B cell (primary cell): Measurements from ENCODE around the gene KCTD13. TPM values are rescaled to one million over a fixed set of nuclear protein-coding genes. Genes with fewer than 3 reads are reported as not detected.
"Not testable (repeated sequence)": the region's sequence is repeated elsewhere in the genome, so short reads cannot be mapped to it uniquely, and the experiment has no call there.

ENCODE experiments used
- ATAC-seq: fragments of 200-7000 bp; cut with Tn5 transposase; one replicate; pipeline ENCODE4 v1.10.0; 2021; ENCODE audit warnings: low read depth, mild to moderate bottlenecking, moderate number of reproducible peaks, moderate library complexity
- CTCF ChIA-PET: fragments of 350-600 bp; sonication (Branson Sonifier 250); formaldehyde crosslinking; loops from one replicate; lab custom pipeline; 2021; ENCODE audit warnings: antibody characterized with exemption, inconsistent platforms; lab: Charles Lee
- POLR2A ChIA-PET: fragments of 350-600 bp; sonication (Branson Sonifier 250); formaldehyde crosslinking; loops from one replicate; lab custom pipeline; 2021; ENCODE audit warnings: antibody characterized with exemption; lab: Charles Lee
- DNase-seq: peaks from one replicate; pipeline ENCODE4 v3.0.0; 2013
- H2AFZ ChIP-seq: 2 replicates; pipeline ENCODE4 v1.6.1; 2012; ENCODE audit warnings: mild to moderate bottlenecking, low read depth, low read length; ENCODE audit not compliant: insufficient read depth, poor library complexity, severe bottlenecking
- H3K27ac ChIP-seq, 2 donors: 1 replicate in 1 of 2; 2 replicates in 1 of 2; pipeline ENCODE4 v1.5.1; 2012 to 2013; ENCODE audit warnings: low read length in 2 of 2, mild to moderate bottlenecking in 2 of 2, moderate library complexity in 1 of 2
- H3K27me3 ChIP-seq, 4 experiments: fragments of 200-600 bp in 1 of 4; sonication (generic) in 1 of 4; replicated peaks in 1 of 4; 1 replicate in 2 of 4; 2 replicates in 2 of 4; pipeline versions ENCODE4 v1.6.1 to v1.7.0; 2013 to 2016; ENCODE audit warnings: low read length in 3 of 4, mild to moderate bottlenecking in 2 of 4, mixed read lengths in 1 of 4, moderate library complexity in 1 of 4; ENCODE audit not compliant: insufficient read depth in 4 of 4, control insufficient read depth in 3 of 4; ENCODE audit errors: control extremely low read depth in 1 of 4
- H3K36me3 ChIP-seq, 2 experiments: replicated peaks in 1 of 2; 1 replicate in 1 of 2; 2 replicates in 1 of 2; pipeline versions ENCODE4 v1.6.1 to v1.7.1; 2013; ENCODE audit warnings: low read length in 1 of 2; ENCODE audit not compliant: insufficient read depth in 2 of 2, control insufficient read depth in 1 of 2; ENCODE audit errors: control extremely low read depth in 1 of 2, extremely low read depth in 1 of 2
- H3K4me1 ChIP-seq, 2 donors: fragments of 200-600 bp in 1 of 2; sonication (generic) in 1 of 2; 1 replicate in 1 of 2; 2 replicates in 1 of 2; pipeline versions ENCODE4 v1.5.1 to v1.6.1; 2013 to 2017; ENCODE audit warnings: low read length in 2 of 2; ENCODE audit not compliant: control insufficient read depth in 2 of 2, insufficient read depth in 2 of 2
- H3K4me2 ChIP-seq: replicated peaks from 2 replicates; pipeline ENCODE3; 2012; ENCODE audit warnings: mild to moderate bottlenecking, low read depth, low read length; ENCODE audit not compliant: poor library complexity, severe bottlenecking
- H3K4me3 ChIP-seq, 5 experiments: fragments of 200-600 bp in 1 of 5; sonication (generic) in 1 of 5; 1 replicate in 3 of 5; 2 replicates in 2 of 5; pipeline versions ENCODE4 v1.5.1 to v1.7.0; 2011 to 2016; ENCODE audit warnings: low read length in 4 of 5, mild to moderate bottlenecking in 4 of 5, low read depth in 2 of 5, control low read depth in 1 of 5, moderate library complexity in 1 of 5; ENCODE audit not compliant: insufficient read depth in 1 of 5; ENCODE audit errors: control extremely low read depth in 1 of 5, extremely low read depth in 1 of 5
- H3K79me2 ChIP-seq: fragments of 200-600 bp; sonication (generic); one replicate; pipeline ENCODE4 v1.6.0; 2016; ENCODE audit warnings: low read length; ENCODE audit not compliant: control insufficient read depth, insufficient read depth
- H3K9ac ChIP-seq: fragments of 200-600 bp; sonication (generic); 2 replicates; pipeline ENCODE4 v1.6.1; 2017; ENCODE audit warnings: mild to moderate bottlenecking, low read length, moderate library complexity
- H3K9me3 ChIP-seq, 3 donors: one replicate each; pipeline versions ENCODE4 v1.6.1 to v1.7.1; 2013; ENCODE audit warnings: low read length in 2 of 3; ENCODE audit not compliant: control insufficient read depth in 2 of 3, insufficient read depth in 1 of 3; ENCODE audit errors: control extremely low read depth in 1 of 3
- H4K20me1 ChIP-seq: 2 replicates; pipeline ENCODE4 v1.6.0; 2012; ENCODE audit warnings: mild to moderate bottlenecking, low read length; ENCODE audit not compliant: insufficient read depth, control insufficient read depth, poor library complexity, severe bottlenecking
- H3K27ac Mint-ChIP-seq: one replicate; pipeline ENCODE4 v1.8.0; 2021; ENCODE audit warnings: mixed read lengths
- H3K27me3 Mint-ChIP-seq: one replicate; pipeline ENCODE4 v1.8.0; 2021; ENCODE audit warnings: mixed read lengths
- H3K4me1 Mint-ChIP-seq: one replicate; pipeline ENCODE4 v1.8.0; 2021; ENCODE audit warnings: mixed read lengths
- H3K4me3 Mint-ChIP-seq: one replicate; pipeline ENCODE4 v1.8.0; 2021; ENCODE audit warnings: mixed read lengths
- H3K9me3 Mint-ChIP-seq: one replicate; pipeline ENCODE4 v1.8.0; 2022; ENCODE audit warnings: mixed read lengths; ENCODE audit not compliant: insufficient read depth
- EZH2 ChIP-seq: IDR thresholded peaks from 2 replicates; pipeline ENCODE4 v1.6.1; 2012; ENCODE audit warnings: borderline replicate concordance, low read depth, mild to moderate bottlenecking, moderate library complexity, low read length; ENCODE audit not compliant: insufficient read depth, poor library complexity, severe bottlenecking
- WGBS: methylation state at CpG from one replicate; pipeline ENCODE4 v1.1.5; 2013; ENCODE audit warnings: missing lambda C conversion rate; ENCODE audit not compliant: insufficient coverage; 5-methylcytosine and 5-hydroxymethylcytosine counted together
- intact Hi-C: fragments of 100-400 bp; cut with micrococcal nuclease; formaldehyde crosslinking; loops from one replicate; pipeline ENCODE4 v1.10.0; 2022
- polyA plus RNA-seq: library from polyadenylated mRNA; depleted of rRNA; stranded (reverse); fragments of >200 nt; gene quantifications from 2 replicates; pipeline ENCODE4 v1.2.3, GENCODE V29; 2012
- total RNA-seq, 2 donors: library from RNA; stranded (reverse); fragments of 120-200 nt in 1 of 2; gene quantifications; 1 replicate in 1 of 2; 2 replicates in 1 of 2; pipeline versions ENCODE4 v1.2.3 to v1.2.4, GENCODE V29; 2013 to 2022
- TF ChIP-seq, protein P1 (sequence below): fragments of 200-600 bp; IDR thresholded peaks from one replicate; pipeline ENCODE4 v1.8.0; 2022; ENCODE audit warnings: antibody characterized with exemption, mild to moderate bottlenecking

KCTD13 gene
- total and polyA plus RNA-seq, 2 donors (not counting 1 experiment from before 2014, with no cell fraction given): 61.5 to 74.3 TPM

DNA sequence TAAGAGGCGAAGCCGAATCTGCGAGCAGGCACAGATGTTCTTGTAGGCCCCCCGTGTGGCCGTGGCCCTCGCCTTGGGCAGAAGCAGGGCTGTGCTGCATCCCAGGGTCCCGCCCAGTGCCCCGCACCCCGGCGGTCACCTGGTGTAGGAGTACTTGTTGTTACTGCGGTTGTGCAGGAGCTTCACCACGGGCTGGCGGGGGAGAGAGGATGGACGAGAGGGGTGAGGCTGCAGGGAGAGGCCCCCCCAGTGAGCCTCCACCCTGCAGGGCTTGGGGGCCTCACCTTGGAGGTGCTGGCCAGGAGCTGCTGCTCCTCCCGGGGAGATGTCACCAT, 14.4 kb downstream of the KCTD13 start:
- CTCF ChIA-PET: no interaction called here
- no peak overlapping the region for H3K9ac ChIP-seq

DNA sequence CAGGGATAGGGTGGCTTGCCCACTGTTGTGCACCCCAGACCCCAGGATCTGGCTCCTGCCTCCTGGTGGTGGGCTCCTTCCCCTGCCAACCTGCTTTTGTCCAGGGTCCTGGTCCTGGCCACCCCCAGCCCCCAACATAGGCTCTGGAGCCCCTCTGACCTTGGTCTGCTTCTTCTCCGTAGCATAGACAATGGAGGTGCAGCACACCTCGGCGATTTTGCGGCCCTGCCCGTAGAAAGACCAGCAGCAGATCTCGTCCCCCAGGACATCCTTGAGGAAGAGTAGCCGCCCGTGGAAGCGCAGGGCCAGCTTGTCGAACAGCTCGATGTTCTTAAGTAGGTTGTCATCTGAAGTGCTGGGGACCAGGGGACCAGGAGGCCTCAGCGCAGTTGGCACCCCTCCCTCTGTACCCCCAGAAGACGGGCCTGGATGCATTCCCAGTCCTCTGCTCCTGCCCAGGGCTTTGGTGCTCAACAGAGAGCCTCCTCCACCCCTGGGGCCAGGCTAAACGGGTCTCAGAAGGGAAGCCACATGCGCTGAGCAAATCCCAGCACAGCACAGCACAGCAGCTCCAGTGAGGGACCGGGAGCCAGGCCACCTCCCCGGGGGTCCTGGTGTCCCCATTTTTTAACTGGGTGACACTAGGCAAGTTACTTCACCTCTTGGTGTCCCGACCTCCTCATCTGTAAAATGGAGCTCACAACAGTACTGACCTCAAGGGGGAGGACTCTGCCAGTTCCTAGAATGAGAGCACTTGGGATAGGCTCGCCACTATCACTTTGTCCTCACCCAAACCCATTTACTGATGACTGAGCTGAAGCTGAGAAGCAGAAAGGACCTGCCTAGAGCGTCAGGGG, 15.0 kb downstream of the KCTD13 start:
- Histone ChIP-seq H4K20me1 (no peaks in the 10 kb centered on the region), H3K36me3 (peaks cover 0 to 10% of the 10 kb centered on the region in 2 experiments), H3K27me3 (no peaks in the 10 kb centered on the region), H3K9ac (no peak overlapping the region), H3K4me1 (no peaks in the 10 kb centered on the region), H3K27ac (no peak overlapping the region), H3K4me3 (no peak overlapping the region), H3K79me2 (no peaks in the 10 kb centered on the region), H2AFZ (no peak overlapping the region), H3K9me3 (no peaks in the 10 kb centered on the region), H3K4me2 (no peak overlapping the region)
- Mint-ChIP-seq H3K27me3 (no peaks in the 10 kb centered on the region), H3K27ac (no peak overlapping the region), H3K4me3 (no peak overlapping the region), H3K9me3 (no peaks in the 10 kb centered on the region), H3K4me1 (peaks cover 3% of the 10 kb centered on the region)
- DNase-seq (no peak), ATAC-seq (no peak)
- TF ChIP-seq, protein P1, sequence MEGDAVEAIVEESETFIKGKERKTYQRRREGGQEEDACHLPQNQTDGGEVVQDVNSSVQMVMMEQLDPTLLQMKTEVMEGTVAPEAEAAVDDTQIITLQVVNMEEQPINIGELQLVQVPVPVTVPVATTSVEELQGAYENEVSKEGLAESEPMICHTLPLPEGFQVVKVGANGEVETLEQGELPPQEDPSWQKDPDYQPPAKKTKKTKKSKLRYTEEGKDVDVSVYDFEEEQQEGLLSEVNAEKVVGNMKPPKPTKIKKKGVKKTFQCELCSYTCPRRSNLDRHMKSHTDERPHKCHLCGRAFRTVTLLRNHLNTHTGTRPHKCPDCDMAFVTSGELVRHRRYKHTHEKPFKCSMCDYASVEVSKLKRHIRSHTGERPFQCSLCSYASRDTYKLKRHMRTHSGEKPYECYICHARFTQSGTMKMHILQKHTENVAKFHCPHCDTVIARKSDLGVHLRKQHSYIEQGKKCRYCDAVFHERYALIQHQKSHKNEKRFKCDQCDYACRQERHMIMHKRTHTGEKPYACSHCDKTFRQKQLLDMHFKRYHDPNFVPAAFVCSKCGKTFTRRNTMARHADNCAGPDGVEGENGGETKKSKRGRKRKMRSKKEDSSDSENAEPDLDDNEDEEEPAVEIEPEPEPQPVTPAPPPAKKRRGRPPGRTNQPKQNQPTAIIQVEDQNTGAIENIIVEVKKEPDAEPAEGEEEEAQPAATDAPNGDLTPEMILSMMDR: no peak
- TF ChIP-seq EZH2: no peak
- WGBS: 94% methylated on average over 12 of the region's 20 CpGs
- POLR2A ChIA-PET: no interaction called here
- CTCF ChIA-PET: interaction anchor here (0.6 kb wide), 1 partner anchor 1048 kb away, joined by 3 read pairs; no protein-coding TSS in a partner anchor
- intact Hi-C loops: no loop called here

More for the DNA sequence above, 14.4 kb downstream of the KCTD13 start:
- TF ChIP-seq EZH2: no peak
- TF ChIP-seq, protein P1: no peak
- no peaks in the 10 kb centered on the region for H4K20me1 ChIP-seq
- H3K27me3 Mint-ChIP-seq: no peaks in the 10 kb centered on the region
- H3K4me1 ChIP-seq: no peaks in the 10 kb centered on the region
- no peaks in the 10 kb centered on the region for H3K9me3 Mint-ChIP-seq
- H3K36me3 ChIP-seq: peaks cover 0 to 13% of the 10 kb centered on the region in 2 experiments
- no peak overlapping the region for H3K27ac Mint-ChIP-seq
- H3K27ac ChIP-seq: no peak overlapping the region
- intact Hi-C loops: no loop called here
- no peak overlapping the region for H3K4me3 ChIP-seq
- no peak for DNase-seq
- no peaks in the 10 kb centered on the region for H3K27me3 ChIP-seq
- H3K9me3 ChIP-seq: no peaks in the 10 kb centered on the region
- no peak overlapping the region for H3K4me2 ChIP-seq
- no peak for ATAC-seq
- H3K4me3 Mint-ChIP-seq: no peak overlapping the region
- H2AFZ ChIP-seq: no peak overlapping the region
- peaks cover 3% of the 10 kb centered on the region for H3K4me1 Mint-ChIP-seq
- POLR2A ChIA-PET: no interaction called here
- no peaks in the 10 kb centered on the region for H3K79me2 ChIP-seq
- 97% methylated on average over 15 of the region's 15 CpGs for WGBS

DNA sequence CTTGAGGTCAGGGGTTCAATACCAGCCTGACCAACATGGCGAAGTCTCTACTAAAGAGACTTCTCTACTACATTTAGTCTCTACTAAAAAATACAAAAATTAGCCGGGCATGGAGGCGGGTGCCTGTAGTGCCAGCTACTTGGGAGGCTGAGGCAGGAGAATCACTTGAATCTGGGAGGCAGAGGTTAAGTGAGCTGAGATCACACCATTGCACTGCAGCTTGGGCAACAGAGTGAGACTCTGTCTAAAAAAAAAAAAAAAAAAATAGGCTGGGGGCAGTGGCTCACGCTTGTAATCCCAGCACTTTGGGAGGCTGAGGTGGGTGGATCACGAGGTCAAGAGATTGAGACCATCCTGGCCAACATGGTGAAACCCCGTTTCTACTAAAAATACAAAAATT, 16.2 kb downstream of the KCTD13 start:
- H3K4me1 Mint-ChIP-seq, H3K9me3 Mint-ChIP-seq, H3K27ac ChIP-seq, H3K27ac Mint-ChIP-seq, CTCF ChIA-PET, H3K27me3 Mint-ChIP-seq, H3K27me3 ChIP-seq, DNase-seq, H3K79me2 ChIP-seq, H3K4me3 ChIP-seq, H3K9ac ChIP-seq, H2AFZ ChIP-seq, H4K20me1 ChIP-seq, H3K9me3 ChIP-seq, H3K4me3 Mint-ChIP-seq, ATAC-seq, H3K4me1 ChIP-seq, H3K4me2 ChIP-seq, POLR2A ChIA-PET: not testable (repeated sequence)
- 100% methylated on average over 1 of the region's 6 CpGs for WGBS
- H3K36me3 ChIP-seq: peaks cover 0 to 10% of the 10 kb centered on the region in 2 experiments
- intact Hi-C loops: loop anchor here (10.0 kb wide), 1 partner anchor 215 kb away; no protein-coding TSS in a partner anchor
